GM12865 (cell line): ENCODE results near the gene CYB5A.

Experiments
- DNase-seq: peaks from one replicate; pipeline ENCODE4 v3.0.0; 2010; ENCODE audit warnings: low read depth
- H3K4me3 ChIP-seq: 2 replicates; pipeline ENCODE4 v1.5.1; 2011; ENCODE audit warnings: mild to moderate bottlenecking, low read depth, low read length, control low read depth
- CTCF ChIP-seq: IDR thresholded peaks from 2 replicates; pipeline ENCODE4 v1.5.1; 2011; ENCODE audit warnings: low read length, control low read depth, low read depth, inconsistent platforms; ENCODE audit not compliant: insufficient read depth; ENCODE audit errors: missing control alignments

Gene CYB5A

GRCh38 chr18:74228312-74228711 is 63.5 kb downstream of the CYB5A start:
- H3K4me3 ChIP-seq: no peak overlapping the region
- no peak for TF ChIP-seq CTCF
- no peak for DNase-seq

- no peak for DNase-seq
- no peak overlapping the region for H3K4me3 ChIP-seq
- TF ChIP-seq CTCF: no peak
Observed at GRCh38 chr18:74226666-74227065, 65.1 kb downstream of the CYB5A start.

- H3K4me3 ChIP-seq: no peak overlapping the region
- TF ChIP-seq CTCF: no peak
- DNase-seq: no peak
Observed at GRCh38 chr18:74226156-74226555, 65.6 kb downstream of the CYB5A start.

- no peak for DNase-seq
- H3K4me3 ChIP-seq: no peak overlapping the region
- TF ChIP-seq CTCF: no peak
Observed at GRCh38 chr18:74225193-74225840, 66.4 kb downstream of the CYB5A start.

- DNase-seq: no peak
- no peak for TF ChIP-seq CTCF
- no peak overlapping the region for H3K4me3 ChIP-seq
Observed at GRCh38 chr18:74222710-74223494, 68.9 kb downstream of the CYB5A start.

- no peak for DNase-seq
- no peak for TF ChIP-seq CTCF
- H3K4me3 ChIP-seq: no peak overlapping the region
Observed at GRCh38 chr18:74221081-74221480, 70.7 kb downstream of the CYB5A start.
